Pancreas (tissue), 10 donors: ENCODE results near the gene POGK. TPM values are rescaled to one million over a fixed set of nuclear protein-coding genes. Genes with fewer than 3 reads are reported as not detected.
A peak's percentile ranks its signal among the peaks of the same experiment; 100 is the strongest.

Experiments
- ATAC-seq, 4 donors: fragments of 200-7000 bp; cut with Tn5 transposase; one replicate each; pipeline versions ENCODE4 v1.8.0 to v1.9.1; 2020; ENCODE audit warnings: mild to moderate bottlenecking in 4 of 4, moderate library complexity in 4 of 4
- DNase-seq, 6 donors: peaks; one replicate each; pipeline ENCODE4 v3.0.0-alpha.2; 2020
- FAIRE-seq: peaks from 2 replicates; lab custom pipeline; 2012; peaks lifted over from hg19 to GRCh38; lab: Jason Lieb, UNC
- H3K27ac ChIP-seq, 4 donors: fragments of 200-600 bp; sonication (generic); 1 replicate in 3 of 4; 2 replicates in 1 of 4; pipeline versions ENCODE4 v1.5.0 to v1.8.0; 2020
- H3K27me3 ChIP-seq, 4 donors: fragments of 200-600 bp; one replicate each; pipeline ENCODE4 v1.8.0; 2021
- H3K36me3 ChIP-seq, 3 donors: fragments of 200-600 bp; sonication (generic) in 1 of 3; one replicate each; pipeline versions ENCODE4 v1.5.0 to v1.8.0; 2020 to 2021
- H3K4me1 ChIP-seq, 3 donors: fragments of 200-600 bp; one replicate each; pipeline ENCODE4 v1.8.0; 2021
- H3K4me3 ChIP-seq, 4 donors: fragments of 200-600 bp; sonication (generic) in 2 of 4; one replicate each; pipeline versions ENCODE4 v1.5.0 to v1.8.0; 2020 to 2021
- H3K9me3 ChIP-seq, 4 donors: fragments of 200-600 bp; one replicate each; pipeline ENCODE4 v1.8.0; 2021
- WGBS, 2 donors: extraction: QIAGEN DNeasy Blood & Tissue Kit; methylation state at CpG; one replicate each; pipeline ENCODE4 v1.1.7; 2013; 5-methylcytosine and 5-hydroxymethylcytosine counted together
- intact Hi-C, 3 donors: fragments of 100-400 bp; cut with DNase I; formaldehyde crosslinking; loops; one replicate each; pipeline versions ENCODE4 v1.11.1 to v1.14.2; 2022
- polyA plus RNA-seq, 2 donors: library from polyadenylated mRNA; stranded (reverse); fragments of 200-250 nt; gene quantifications; one replicate each; pipeline ENCODE4 v1.2.3, GENCODE V29; 2013
- total RNA-seq, 6 donors: library from RNA; stranded (reverse); fragmentation: NEBNext Ultra II Directional in 4 of 6; extraction: Animal tissue kit (Norgen Biotek cat#: 25700) in 4 of 6; gene quantifications; one replicate each; pipeline versions ENCODE4 v1.2.1 to v1.2.4, GENCODE V29; 2021 to 2023
- TF ChIP-seq, protein P1 (sequence below), 4 donors: fragments of 200-600 bp; sonication (generic) in 3 of 4; IDR thresholded peaks; one replicate each; pipeline versions ENCODE4 v1.5.0 to v1.8.0; 2021; ENCODE audit warnings: antibody characterized with exemption in 4 of 4
- donor health status: healthy with polysubstance abuse.
- donor health status: DM: no; HTN: no; CAD: no; lungs with moderate emphysema.
- donor health status: DM: no; HTN: no; CAD: no.
- donor health status: control.
- donor health status: control.
- donor health status: Bipolar disorder and iron deficiency.
- donor health status: DM: yes; HTN: yes; CAD: no.
- donor health status: DM: no; HTN: no; CAD: no.
- donor health status: DM: no; HTN: no; CAD: no.
- donor health status: DM: yes; HTN: yes; CAD: no.

The POGK gene
- total and polyA plus RNA-seq, 8 donors, result 6.3 to 26.7 (median 14.0) TPM

DNA sequence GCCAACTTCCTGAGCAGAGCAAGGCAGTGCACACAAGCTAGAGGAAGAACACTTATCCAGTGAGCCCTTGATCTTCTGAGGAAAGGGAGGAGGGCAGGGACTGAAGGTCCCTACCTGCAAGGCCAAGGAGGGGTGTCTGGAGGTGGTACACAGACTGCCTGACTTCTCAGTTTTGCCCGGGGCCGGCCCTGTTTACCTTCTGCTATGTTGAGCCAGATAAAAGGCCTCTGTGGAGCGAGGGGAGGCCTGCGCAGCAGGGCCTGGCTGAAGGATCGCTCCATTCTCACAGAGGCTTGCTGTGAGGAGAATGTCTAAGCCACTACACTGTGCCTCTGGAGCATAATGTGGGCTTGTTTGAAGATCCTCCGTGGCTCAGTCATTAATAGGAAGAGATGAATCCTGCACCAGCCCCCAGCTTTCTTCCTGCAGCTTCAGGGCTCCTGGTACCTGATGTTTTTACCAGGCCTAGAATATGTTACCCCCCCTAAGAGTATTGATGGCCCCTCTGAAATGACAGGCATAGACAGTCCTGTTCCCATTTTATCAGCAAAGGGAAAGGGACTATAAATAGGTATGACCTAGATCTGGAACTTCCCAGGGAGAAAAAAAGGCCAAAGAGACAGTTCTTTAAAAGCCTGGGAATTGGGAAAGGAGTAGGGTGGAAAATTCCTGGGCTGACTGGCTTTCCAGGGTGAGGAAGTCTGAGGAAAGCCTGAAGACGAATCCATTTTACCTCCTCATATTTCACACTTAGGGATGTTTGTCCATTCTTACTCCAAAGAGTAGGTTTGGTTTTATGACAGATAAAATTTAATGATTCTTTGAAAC lies 4.7 kb downstream of the POGK start:
- H3K4me3 ChIP-seq, result no peak overlapping the region
- ATAC-seq, result no peak

DNA sequence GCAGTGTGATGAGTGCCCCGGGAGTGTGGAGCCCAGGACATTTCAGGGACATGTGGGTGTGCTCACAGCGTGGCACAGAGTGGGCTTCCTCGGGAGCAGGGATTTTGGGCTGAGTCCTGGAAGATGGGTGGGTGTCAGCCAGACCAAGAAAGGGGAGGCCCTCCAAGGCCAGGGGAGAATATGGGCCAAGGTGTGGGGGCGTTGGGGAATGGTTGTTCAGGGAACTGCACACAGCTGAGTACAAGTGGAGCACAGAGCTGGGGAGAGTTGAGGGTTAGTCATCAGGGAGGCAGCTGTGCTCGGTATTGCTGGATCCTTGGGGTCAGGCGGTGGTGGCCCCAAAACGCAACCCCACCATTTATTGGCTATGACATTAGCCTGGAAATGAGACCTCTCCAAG lies 5.5 kb downstream of the POGK start:
- WGBS, 2 donors, result 72 to 81% methylated on average over 7 of the region's 7 CpGs
- Histone ChIP-seq H3K4me1 (peaks cover 23 to 44% (median 24%) of the 10 kb centered on the region in 3 donors), H3K36me3 (peaks cover 4 to 55% (median 19%) of the 10 kb centered on the region in 3 donors), H3K27ac (no peak overlapping the region), H3K4me3 (no peak overlapping the region), H3K9me3 (no peaks in the 10 kb centered on the region), H3K27me3 (no peaks in the 10 kb centered on the region)
- DNase-seq (no peak), FAIRE-seq (no peak), ATAC-seq (no peak)
- TF ChIP-seq, protein P1, sequence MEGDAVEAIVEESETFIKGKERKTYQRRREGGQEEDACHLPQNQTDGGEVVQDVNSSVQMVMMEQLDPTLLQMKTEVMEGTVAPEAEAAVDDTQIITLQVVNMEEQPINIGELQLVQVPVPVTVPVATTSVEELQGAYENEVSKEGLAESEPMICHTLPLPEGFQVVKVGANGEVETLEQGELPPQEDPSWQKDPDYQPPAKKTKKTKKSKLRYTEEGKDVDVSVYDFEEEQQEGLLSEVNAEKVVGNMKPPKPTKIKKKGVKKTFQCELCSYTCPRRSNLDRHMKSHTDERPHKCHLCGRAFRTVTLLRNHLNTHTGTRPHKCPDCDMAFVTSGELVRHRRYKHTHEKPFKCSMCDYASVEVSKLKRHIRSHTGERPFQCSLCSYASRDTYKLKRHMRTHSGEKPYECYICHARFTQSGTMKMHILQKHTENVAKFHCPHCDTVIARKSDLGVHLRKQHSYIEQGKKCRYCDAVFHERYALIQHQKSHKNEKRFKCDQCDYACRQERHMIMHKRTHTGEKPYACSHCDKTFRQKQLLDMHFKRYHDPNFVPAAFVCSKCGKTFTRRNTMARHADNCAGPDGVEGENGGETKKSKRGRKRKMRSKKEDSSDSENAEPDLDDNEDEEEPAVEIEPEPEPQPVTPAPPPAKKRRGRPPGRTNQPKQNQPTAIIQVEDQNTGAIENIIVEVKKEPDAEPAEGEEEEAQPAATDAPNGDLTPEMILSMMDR (IDR thresholded peaks at IDR 0.05), result no peak
- intact Hi-C loops, result no loop called here

More for the DNA sequence above, 4.7 kb downstream of the POGK start:
- no peak overlapping the region for H3K27ac ChIP-seq
- peaks cover 23 to 44% (median 24%) of the 10 kb centered on the region in 3 donors for H3K4me1 ChIP-seq
- DNase-seq, result peak in 1 of 6 donors; percentile 57
- peaks cover 0 to 47% (median 19%) of the 10 kb centered on the region in 3 donors for H3K36me3 ChIP-seq
- no peaks in the 10 kb centered on the region for H3K9me3 ChIP-seq
- H3K27me3 ChIP-seq, result no peaks in the 10 kb centered on the region
- TF ChIP-seq, protein P1 (IDR thresholded peaks at IDR 0.05), result no peak
- FAIRE-seq, result no peak
- intact Hi-C loops, result no loop called here
- 28 to 29% methylated on average over 7 of the region's 7 CpGs for WGBS, 2 donors

DNA sequence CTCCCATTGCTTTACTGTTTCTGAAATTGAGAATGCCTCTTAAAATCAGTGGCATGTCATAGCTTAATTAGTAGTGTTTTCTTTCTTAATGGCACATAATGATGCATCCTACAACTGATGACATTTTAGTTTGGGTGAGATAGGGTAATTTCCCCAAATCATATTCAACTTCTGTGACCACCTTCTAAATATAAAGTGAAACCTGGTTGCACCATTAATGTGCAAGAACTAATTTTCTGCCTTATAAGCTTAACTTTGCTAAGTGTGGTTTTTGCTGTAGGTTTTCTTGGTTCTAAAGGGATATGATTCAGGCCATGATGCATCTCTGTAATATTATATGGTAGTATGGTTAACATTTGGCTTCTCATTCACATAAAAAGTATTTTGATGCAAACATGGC lies 8.9 kb downstream of the POGK start:
- H3K27ac ChIP-seq, result no peak overlapping the region
- ATAC-seq (no peak), DNase-seq (no peak), FAIRE-seq (no peak)
- no peaks in the 10 kb centered on the region for H3K27me3 ChIP-seq
- TF ChIP-seq, protein P1 (IDR thresholded peaks at IDR 0.05), result no peak
- intact Hi-C loops, result no loop called here
- no peaks in the 10 kb centered on the region for H3K9me3 ChIP-seq
- no peak overlapping the region for H3K4me3 ChIP-seq
- peaks cover 4 to 85% (median 12%) of the 10 kb centered on the region in 3 donors for H3K36me3 ChIP-seq
- H3K4me1 ChIP-seq, result peaks cover 8 to 14% (median 9%) of the 10 kb centered on the region in 3 donors

DNA sequence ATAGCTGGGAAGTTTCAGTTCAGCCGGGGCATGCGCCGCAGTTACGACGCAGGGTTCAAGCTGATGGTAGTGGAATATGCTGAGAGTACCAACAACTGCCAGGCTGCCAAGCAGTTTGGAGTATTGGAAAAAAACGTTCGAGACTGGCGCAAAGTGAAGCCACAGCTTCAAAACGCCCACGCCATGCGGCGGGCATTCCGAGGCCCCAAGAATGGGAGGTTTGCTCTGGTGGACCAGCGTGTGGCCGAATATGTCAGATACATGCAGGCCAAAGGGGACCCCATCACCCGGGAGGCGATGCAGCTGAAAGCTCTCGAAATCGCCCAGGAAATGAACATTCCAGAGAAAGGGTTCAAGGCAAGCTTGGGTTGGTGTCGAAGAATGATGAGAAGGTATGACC lies 9.9 kb downstream of the POGK start:
- H3K36me3 ChIP-seq, result peaks cover 4 to 91% (median 12%) of the 10 kb centered on the region in 3 donors
- DNase-seq, result no peak
- no peaks in the 10 kb centered on the region for H3K9me3 ChIP-seq
- H3K27ac ChIP-seq, result no peak overlapping the region
- intact Hi-C loops, result no loop called here
- TF ChIP-seq, protein P1 (IDR thresholded peaks at IDR 0.05), result no peak
- FAIRE-seq, result no peak
- H3K27me3 ChIP-seq, result no peaks in the 10 kb centered on the region
- no peak for ATAC-seq
- peaks cover 0 to 4% (median 0%) of the 10 kb centered on the region in 3 donors for H3K4me1 ChIP-seq
- no peak overlapping the region for H3K4me3 ChIP-seq
- WGBS, 2 donors, result 94 to 97% methylated on average over 20 of the region's 20 CpGs

DNA sequence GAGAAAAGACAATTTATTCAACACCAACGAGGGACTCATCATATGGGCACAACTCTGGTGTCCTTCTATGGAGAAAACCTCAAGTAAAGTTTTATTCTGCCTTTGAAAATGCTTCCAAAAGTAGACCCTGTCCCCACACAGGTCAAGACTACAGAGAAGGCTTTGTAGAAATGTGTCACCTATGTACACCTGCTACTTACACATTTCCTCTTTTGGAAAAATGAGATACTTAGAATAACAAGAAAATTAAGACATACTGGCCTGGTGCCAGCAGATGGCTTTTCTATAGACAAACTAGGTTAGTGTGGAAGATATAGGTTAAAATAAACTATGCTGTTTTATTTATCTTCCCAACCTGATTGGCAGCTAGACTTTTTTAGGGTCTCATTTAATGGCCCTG lies 13.6 kb downstream of the POGK start:
- FAIRE-seq, result no peak
- no peak overlapping the region for H3K4me3 ChIP-seq
- TF ChIP-seq, protein P1 (IDR thresholded peaks at IDR 0.05), result no peak
- H3K27me3 ChIP-seq, result no peaks in the 10 kb centered on the region
- intact Hi-C loops, result no loop called here
- H3K9me3 ChIP-seq, result no peaks in the 10 kb centered on the region
- no peak for DNase-seq
- H3K4me1 ChIP-seq, result no peaks in the 10 kb centered on the region
- H3K27ac ChIP-seq, result no peak overlapping the region
- 0 to 21% methylated on average over 1 of the region's 1 CpG for WGBS, 2 donors
- ATAC-seq, result no peak
- peaks cover 4 to 65% (median 9%) of the 10 kb centered on the region in 3 donors for H3K36me3 ChIP-seq
